SK-N-SH treated with all-trans-retinoic acid at 6 μM for 48 hours (cell line): ENCODE measurements around the gene UEVLD.

Source experiments
- ATAC-seq: fragments of 200-7000 bp; cut with Tn5 transposase; 3 replicates; pipeline ENCODE4 v1.9.1; 2020; ENCODE audit warnings: mild to moderate bottlenecking, moderate library complexity
- ARNTL ChIP-seq: fragments of 450-650 bp; formaldehyde crosslinking; IDR thresholded peaks from 2 replicates; pipeline ENCODE4 v1.5.0; 2020; ENCODE audit warnings: low read depth, mild to moderate bottlenecking, moderate library complexity, borderline replicate concordance
- BACH2 ChIP-seq: fragments of 250-450 bp; sonication (Bioruptor Pico); IDR thresholded peaks from 2 replicates; pipeline ENCODE4 v1.9.0; 2021; ENCODE audit warnings: mild to moderate bottlenecking, borderline replicate concordance
- CSDC2 ChIP-seq: fragments of 250-450 bp; sonication (Bioruptor Pico); IDR thresholded peaks from 2 replicates; pipeline ENCODE4 v1.5.0; 2020; ENCODE audit warnings: mild to moderate bottlenecking, moderate library complexity
- CSRNP3 ChIP-seq: fragments of 250-450 bp; sonication (Bioruptor Pico); IDR thresholded peaks from 2 replicates; pipeline ENCODE4 v1.5.1; 2021; ENCODE audit warnings: mild to moderate bottlenecking, moderate library complexity
- ESRRG ChIP-seq: fragments of 250-450 bp; sonication (Bioruptor Pico); IDR thresholded peaks from 2 replicates; pipeline ENCODE4 v1.6.1; 2021; ENCODE audit warnings: mild to moderate bottlenecking
- GLIS3 ChIP-seq: fragments of 250-450 bp; sonication (Bioruptor Pico); IDR thresholded peaks from 2 replicates; pipeline ENCODE4 v1.5.0; 2020; ENCODE audit warnings: mild to moderate bottlenecking, moderate library complexity
- ISL1 ChIP-seq: fragments of 250-450 bp; sonication (Bioruptor Pico); IDR thresholded peaks from 2 replicates; pipeline ENCODE4 v2.1.2; 2022; ENCODE audit warnings: mild to moderate bottlenecking, moderate library complexity
- OSR1 ChIP-seq: fragments of 250-450 bp; sonication (Bioruptor Pico); IDR thresholded peaks from 2 replicates; pipeline ENCODE4 v1.8.0; 2022; ENCODE audit warnings: moderate library complexity, mild to moderate bottlenecking, inconsistent platforms
- PATZ1 ChIP-seq: fragments of 250-450 bp; sonication (Bioruptor Pico); IDR thresholded peaks from 2 replicates; pipeline ENCODE4 v1.8.0; 2020; ENCODE audit warnings: mild to moderate bottlenecking, moderate library complexity, borderline replicate concordance
- PPARA ChIP-seq: fragments of 250-450 bp; sonication (Bioruptor Pico); IDR thresholded peaks from 2 replicates; pipeline ENCODE4 v1.5.0; 2020; ENCODE audit warnings: mild to moderate bottlenecking, borderline replicate concordance
- RARB ChIP-seq: fragments of 250-450 bp; sonication (Bioruptor Pico); IDR thresholded peaks from 2 replicates; pipeline ENCODE4 v1.8.0; 2021; ENCODE audit warnings: mild to moderate bottlenecking, moderate library complexity
- SNAI2 ChIP-seq: fragments of 250-450 bp; sonication (Bioruptor Pico); IDR thresholded peaks from 2 replicates; pipeline ENCODE4 v1.5.0; 2020; ENCODE audit warnings: mild to moderate bottlenecking, moderate library complexity
- TCF4 ChIP-seq: fragments of 250-450 bp; sonication (Bioruptor Pico); IDR thresholded peaks from 2 replicates; pipeline ENCODE4 v1.8.0; 2021; ENCODE audit warnings: mild to moderate bottlenecking, moderate library complexity, borderline replicate concordance
- TOX ChIP-seq: fragments of 250-450 bp; sonication (Bioruptor Pico); IDR thresholded peaks from 2 replicates; pipeline ENCODE4 v1.8.0; 2021; ENCODE audit warnings: mild to moderate bottlenecking, moderate library complexity, borderline replicate concordance
- ZC3H10 ChIP-seq: fragments of 250-450 bp; sonication (Bioruptor Pico); IDR thresholded peaks from 2 replicates; pipeline ENCODE4 v1.5.1; 2021; ENCODE audit warnings: mild to moderate bottlenecking, moderate library complexity
- ZFP3 ChIP-seq: fragments of 250-450 bp; sonication (Bioruptor Pico); IDR thresholded peaks from 2 replicates; pipeline ENCODE4 v1.5.0; 2020; ENCODE audit warnings: mild to moderate bottlenecking, moderate library complexity
- ZFP30 ChIP-seq: fragments of 450-650 bp; formaldehyde crosslinking; IDR thresholded peaks from 2 replicates; pipeline ENCODE4 v1.5.0; 2022; ENCODE audit warnings: mild to moderate bottlenecking, moderate library complexity
- ZNF565 ChIP-seq: fragments of 450-650 bp; formaldehyde crosslinking; conservative IDR thresholded peaks from 2 replicates; pipeline ENCODE4 v1.5.0; 2020; ENCODE audit warnings: low read depth, mild to moderate bottlenecking, moderate library complexity
- ZNF70 ChIP-seq: fragments of 450-650 bp; formaldehyde crosslinking; IDR thresholded peaks from 2 replicates; pipeline ENCODE4 v1.5.0; 2020; ENCODE audit warnings: mild to moderate bottlenecking, moderate library complexity
- ZNF8 ChIP-seq: fragments of 450-650 bp; formaldehyde crosslinking; IDR thresholded peaks from 2 replicates; pipeline ENCODE4 v1.5.0; 2020; ENCODE audit warnings: mild to moderate bottlenecking, moderate library complexity
- TF ChIP-seq, protein P1 (sequence below): fragments of 250-450 bp; sonication (Bioruptor Pico); IDR thresholded peaks from 2 replicates; pipeline ENCODE4 v1.5.0; 2020; ENCODE audit warnings: mild to moderate bottlenecking, moderate library complexity
- TF ChIP-seq, protein P2 (sequence below): fragments of 250-450 bp; sonication (Bioruptor Pico); IDR thresholded peaks from 2 replicates; pipeline ENCODE4 v1.5.1; 2020; ENCODE audit warnings: low read depth, mild to moderate bottlenecking, moderate library complexity

Gene UEVLD

GRCh38 chr11:18526130-18526520 is 62.4 kb downstream of the UEVLD start:
- TF ChIP-seq ZC3H10 (no peak), BACH2 (CRISPR knock-in tag) (no peak), OSR1 (CRISPR knock-in tag) (no peak), ZNF8 (CRISPR knock-in tag) (no peak), ZNF565 (CRISPR knock-in tag) (no peak), SNAI2 (CRISPR knock-in tag) (no peak), GLIS3 (CRISPR knock-in tag) (no peak), ZNF70 (no peak), ZFP30 (CRISPR knock-in tag) (no peak), TCF4 (no peak), ESRRG (CRISPR knock-in tag) (no peak), CSRNP3 (CRISPR knock-in tag) (no peak), ZFP3 (CRISPR knock-in tag) (no peak), ARNTL (CRISPR knock-in tag) (no peak), CSDC2 (CRISPR knock-in tag) (no peak), PATZ1 (CRISPR knock-in tag) (no peak), RARB (no peak), PPARA (no peak)
- TF ChIP-seq, protein P1, sequence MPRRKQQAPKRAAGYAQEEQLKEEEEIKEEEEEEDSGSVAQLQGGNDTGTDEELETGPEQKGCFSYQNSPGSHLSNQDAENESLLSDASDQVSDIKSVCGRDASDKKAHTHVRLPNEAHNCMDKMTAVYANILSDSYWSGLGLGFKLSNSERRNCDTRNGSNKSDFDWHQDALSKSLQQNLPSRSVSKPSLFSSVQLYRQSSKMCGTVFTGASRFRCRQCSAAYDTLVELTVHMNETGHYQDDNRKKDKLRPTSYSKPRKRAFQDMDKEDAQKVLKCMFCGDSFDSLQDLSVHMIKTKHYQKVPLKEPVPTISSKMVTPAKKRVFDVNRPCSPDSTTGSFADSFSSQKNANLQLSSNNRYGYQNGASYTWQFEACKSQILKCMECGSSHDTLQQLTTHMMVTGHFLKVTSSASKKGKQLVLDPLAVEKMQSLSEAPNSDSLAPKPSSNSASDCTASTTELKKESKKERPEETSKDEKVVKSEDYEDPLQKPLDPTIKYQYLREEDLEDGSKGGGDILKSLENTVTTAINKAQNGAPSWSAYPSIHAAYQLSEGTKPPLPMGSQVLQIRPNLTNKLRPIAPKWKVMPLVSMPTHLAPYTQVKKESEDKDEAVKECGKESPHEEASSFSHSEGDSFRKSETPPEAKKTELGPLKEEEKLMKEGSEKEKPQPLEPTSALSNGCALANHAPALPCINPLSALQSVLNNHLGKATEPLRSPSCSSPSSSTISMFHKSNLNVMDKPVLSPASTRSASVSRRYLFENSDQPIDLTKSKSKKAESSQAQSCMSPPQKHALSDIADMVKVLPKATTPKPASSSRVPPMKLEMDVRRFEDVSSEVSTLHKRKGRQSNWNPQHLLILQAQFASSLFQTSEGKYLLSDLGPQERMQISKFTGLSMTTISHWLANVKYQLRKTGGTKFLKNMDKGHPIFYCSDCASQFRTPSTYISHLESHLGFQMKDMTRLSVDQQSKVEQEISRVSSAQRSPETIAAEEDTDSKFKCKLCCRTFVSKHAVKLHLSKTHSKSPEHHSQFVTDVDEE (CRISPR knock-in tag) = no peak
- TF ChIP-seq, protein P2, sequence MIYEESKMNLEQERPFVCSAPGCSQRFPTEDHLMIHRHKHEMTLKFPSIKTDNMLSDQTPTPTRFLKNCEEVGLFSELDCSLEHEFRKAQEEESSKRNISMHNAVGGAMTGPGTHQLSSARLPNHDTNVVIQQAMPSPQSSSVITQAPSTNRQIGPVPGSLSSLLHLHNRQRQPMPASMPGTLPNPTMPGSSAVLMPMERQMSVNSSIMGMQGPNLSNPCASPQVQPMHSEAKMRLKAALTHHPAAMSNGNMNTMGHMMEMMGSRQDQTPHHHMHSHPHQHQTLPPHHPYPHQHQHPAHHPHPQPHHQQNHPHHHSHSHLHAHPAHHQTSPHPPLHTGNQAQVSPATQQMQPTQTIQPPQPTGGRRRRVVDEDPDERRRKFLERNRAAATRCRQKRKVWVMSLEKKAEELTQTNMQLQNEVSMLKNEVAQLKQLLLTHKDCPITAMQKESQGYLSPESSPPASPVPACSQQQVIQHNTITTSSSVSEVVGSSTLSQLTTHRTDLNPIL (CRISPR knock-in tag) = no peak
- ATAC-seq = peak; percentile 32; the same call in 2 of the 3 replicates

GRCh38 chr11:18524248-18524647 is 64.3 kb downstream of the UEVLD start:
- TF ChIP-seq SNAI2 (CRISPR knock-in tag) (no peak), TOX (no peak), OSR1 (CRISPR knock-in tag) (no peak), ISL1 (CRISPR knock-in tag) (no peak), PATZ1 (CRISPR knock-in tag) (no peak), PPARA (no peak), ZFP3 (CRISPR knock-in tag) (no peak), ZNF565 (CRISPR knock-in tag) (no peak), TCF4 (no peak), ESRRG (CRISPR knock-in tag) (no peak), CSDC2 (CRISPR knock-in tag) (no peak), ZNF70 (no peak), ARNTL (CRISPR knock-in tag) (no peak), ZFP30 (CRISPR knock-in tag) (no peak), ZNF8 (CRISPR knock-in tag) (no peak), RARB (no peak), CSRNP3 (CRISPR knock-in tag) (no peak), ZC3H10 (no peak)
- TF ChIP-seq, protein P1 (CRISPR knock-in tag) = no peak
- TF ChIP-seq, protein P2 (CRISPR knock-in tag) = no peak

More at GRCh38 chr11:18524248-18524647, 64.3 kb downstream of the UEVLD start:
- ATAC-seq = no peak
